H1 (cell line): ENCODE measurements around the gene SNED1. TPM values are rescaled to one million over a fixed set of nuclear protein-coding genes. Genes with fewer than 3 reads are reported as not detected.

ENCODE experiments used
- CHD7 ChIP-seq: fragments of 300-600 bp; sonication (generic); IDR thresholded peaks from 2 replicates; pipeline ENCODE4 v1.7.1; 2012; ENCODE audit warnings: low read length, moderate library complexity, mild to moderate bottlenecking, inconsistent platforms; ENCODE audit not compliant: insufficient replicate concordance
- GABPA ChIP-seq: IDR thresholded peaks from 2 replicates; pipeline ENCODE4 v1.6.1; 2011; ENCODE audit warnings: mild to moderate bottlenecking, low read length, moderate library complexity, borderline replicate concordance; ENCODE audit not compliant: insufficient read depth
- GTF2F1 ChIP-seq: IDR thresholded peaks from 2 replicates; pipeline ENCODE4 v1.6.1; 2012; ENCODE audit warnings: low read depth, low read length, improper control_type of control experiment, borderline replicate concordance
- HDAC2 ChIP-seq, 2 experiments: fragments of 300-600 bp in 1 of 2; sonication (generic) in 1 of 2; IDR thresholded peaks; 2 replicates each; pipeline ENCODE4 v1.6.1; 2011 to 2012; ENCODE audit warnings: low read depth in 2 of 2, low read length in 2 of 2, mild to moderate bottlenecking in 2 of 2, moderate library complexity in 2 of 2, borderline replicate concordance in 1 of 2, inconsistent platforms in 1 of 2
- KDM1A ChIP-seq: fragments of 200-600, 300-600 bp; sonication (generic); IDR thresholded peaks from 2 replicates; pipeline ENCODE4 v1.7.1; 2016; ENCODE audit warnings: mild to moderate bottlenecking, low read length, borderline replicate concordance
- KDM4A ChIP-seq: IDR thresholded peaks from one replicate; pipeline ENCODE4 v1.7.1; 2012; ENCODE audit warnings: low read depth, mild to moderate bottlenecking, moderate library complexity, low read length, inconsistent platforms; ENCODE audit not compliant: severe bottlenecking
- RNF2 ChIP-seq: fragments of 200-900, 300-1000 bp; sonication (generic); IDR thresholded peaks from 2 replicates; pipeline ENCODE4 v1.7.1; 2016; ENCODE audit warnings: borderline replicate concordance, low read depth, mild to moderate bottlenecking, antibody characterized with exemption, low read length; ENCODE audit not compliant: poor library complexity, severe bottlenecking; ENCODE audit errors: missing control alignments
- YY1 ChIP-seq: IDR thresholded peaks from 2 replicates; pipeline ENCODE4 v1.6.1; 2011; ENCODE audit warnings: low read depth, mild to moderate bottlenecking, low read length
- ZNF274 ChIP-seq: IDR thresholded peaks from 2 replicates; pipeline ENCODE4 v1.7.0; 2012; ENCODE audit warnings: low read length, borderline replicate concordance; ENCODE audit errors: extremely low read depth
- polyA plus RNA-seq, 7 experiments: library from polyadenylated mRNA; depleted of rRNA in 3 of 7; stranded (reverse) in 5 of 7; unstranded in 2 of 7; fragments of >200 nt in 5 of 7; fragments of 200-250 nt in 2 of 7; gene quantifications; 1 replicate in 5 of 7; 2 replicates in 1 of 7; 4 replicates in 1 of 7; pipeline versions ENCODE4 v1.2.1 to v1.2.3, GENCODE V29; 2011 to 2013; ENCODE audit warnings: missing spikeins in 2 of 7, mixed read lengths in 2 of 7
- total RNA-seq: library from RNA; stranded (reverse); fragmentation: NEBNext Ultra II Directional; extraction: Animal tissue kit (Norgen Biotek cat#: 25700); gene quantifications from 2 replicates; pipeline ENCODE4 v1.2.1, GENCODE V29; 2021

SNED1 gene
- total and polyA plus RNA-seq, 2 of the 8 experiments (the other 6 are each of a cell fraction or from before 2014, with no cell fraction given): 1.9 TPM

GRCh38 chr2:241111440-241111805, 113.0 kb downstream of the SNED1 start (continued):
- TF ChIP-seq RNF2: no peak
- TF ChIP-seq YY1: no peak
- no peak for TF ChIP-seq KDM4A
- no peak for TF ChIP-seq GTF2F1
- no peak for TF ChIP-seq GABPA
- TF ChIP-seq HDAC2 (IDR thresholded peaks at IDR 0.05; ENCODE audit: borderline replicate concordance in 1 of 2, low read depth in 2 of 2, low read length in 2 of 2): no peak
- TF ChIP-seq ZNF274: no peak
- no peak for TF ChIP-seq KDM1A
- no peak for TF ChIP-seq CHD7
